Muscle of leg (tissue), 11 donors: ENCODE measurements around the gene SRSF4. TPM values are rescaled to one million over a fixed set of nuclear protein-coding genes. Genes with fewer than 3 reads are reported as not detected.
"Not testable (repeated sequence)": the region's sequence is repeated elsewhere in the genome, so short reads cannot be mapped to it uniquely, and the experiment has no call there.

ENCODE experiments used
- DNase-seq: peaks from one replicate; pipeline ENCODE4 v3.0.0; 2013
- H3K27ac ChIP-seq: one replicate; pipeline ENCODE4 v1.5.1; 2013; ENCODE audit warnings: mild to moderate bottlenecking, low read length, control low read depth
- H3K27me3 ChIP-seq: one replicate; pipeline ENCODE4 v1.6.1; 2013; ENCODE audit warnings: low read length; ENCODE audit not compliant: control insufficient read depth, insufficient read depth
- H3K36me3 ChIP-seq: one replicate; pipeline ENCODE4 v1.6.1; 2013; ENCODE audit warnings: low read length; ENCODE audit not compliant: control insufficient read depth, insufficient read depth
- H3K4me1 ChIP-seq: one replicate; pipeline ENCODE4 v1.6.1; 2013; ENCODE audit warnings: low read length; ENCODE audit not compliant: control insufficient read depth, insufficient read depth
- H3K4me3 ChIP-seq: one replicate; pipeline ENCODE4 v1.5.1; 2013; ENCODE audit warnings: low read length, control low read depth
- H3K9me3 ChIP-seq: replicated peaks from 2 replicates; pipeline ENCODE4 v1.6.1; 2013; ENCODE audit warnings: low read depth, low read length; ENCODE audit not compliant: control insufficient read depth
- WGBS: methylation state at CpG from one replicate; pipeline ENCODE4 v1.1.5; 2013; ENCODE audit warnings: missing lambda C conversion rate; ENCODE audit not compliant: insufficient coverage; 5-methylcytosine and 5-hydroxymethylcytosine counted together
- polyA plus RNA-seq, 8 donors: library from polyadenylated mRNA; unstranded; fragments of 120-200 nt; gene quantifications; one replicate each; pipeline versions ENCODE4 v1.2.1 to v1.2.3, GENCODE V29; 2013; ENCODE audit warnings: inconsistent platforms in 1 of 8, low replicate concordance in 1 of 8; ENCODE audit not compliant: insufficient read length in 8 of 8, insufficient read depth in 1 of 8
- total RNA-seq: library from RNA; stranded (reverse); fragments of 120-200 nt; gene quantifications from one replicate; pipeline ENCODE4 v1.2.4, GENCODE V29; 2013

The SRSF4 gene
- total and polyA plus RNA-seq, 9 donors: 29.8 to 78.3 (median 67.5) TPM

- not testable (repeated sequence) for H3K9me3 ChIP-seq, DNase-seq
- WGBS: 98% methylated on average over 6 of the region's 9 CpGs
Measured at GRCh38 chr1:29150346-29150745, 31.4 kb downstream of the SRSF4 start.

GRCh38 chr1:29148656-29149491 is 32.8 kb downstream of the SRSF4 start:
- WGBS: 95% methylated on average over 28 of the region's 35 CpGs
- Histone ChIP-seq H3K4me3 (no peak overlapping the region), H3K27me3 (no peaks in the 10 kb centered on the region), H3K36me3 (peaks cover 74% of the 10 kb centered on the region), H3K4me1 (no peaks in the 10 kb centered on the region), H3K27ac (no peak overlapping the region), H3K9me3 (no peaks in the 10 kb centered on the region)
- DNase-seq: no peak

More at GRCh38 chr1:29150346-29150745, 31.4 kb downstream of the SRSF4 start:
- H3K4me1 ChIP-seq, H3K27ac ChIP-seq, H3K4me3 ChIP-seq, H3K27me3 ChIP-seq: not testable (repeated sequence)
- peaks cover 84% of the 10 kb centered on the region for H3K36me3 ChIP-seq

GRCh38 chr1:29145739-29146437 is 35.8 kb downstream of the SRSF4 start:
- WGBS: 75% methylated on average over 8 of the region's 8 CpGs
- no peaks in the 10 kb centered on the region for H3K27me3 ChIP-seq
- no peaks in the 10 kb centered on the region for H3K4me1 ChIP-seq
- DNase-seq: no peak
- no peak overlapping the region for H3K4me3 ChIP-seq
- peaks cover 49% of the 10 kb centered on the region for H3K36me3 ChIP-seq
- H3K27ac ChIP-seq: no peak overlapping the region
- H3K9me3 ChIP-seq: no peaks in the 10 kb centered on the region

- peaks cover 34% of the 10 kb centered on the region for H3K36me3 ChIP-seq
- WGBS: no CpG with 5 or more reads among the region's 2 CpGs
- no peaks in the 10 kb centered on the region for H3K4me1 ChIP-seq
Measured at GRCh38 chr1:29144178-29144577, 37.5 kb downstream of the SRSF4 start.

GRCh38 chr1:29142714-29143113 is 39.0 kb downstream of the SRSF4 start:
- H3K27ac ChIP-seq: no peak overlapping the region
- peaks cover 20% of the 10 kb centered on the region for H3K36me3 ChIP-seq
- DNase-seq: no peak
- no peaks in the 10 kb centered on the region for H3K27me3 ChIP-seq
- H3K4me3 ChIP-seq: no peak overlapping the region
- no peaks in the 10 kb centered on the region for H3K4me1 ChIP-seq
- H3K9me3 ChIP-seq: no peaks in the 10 kb centered on the region
- WGBS: no CpG with 5 or more reads among the region's 2 CpGs

More at GRCh38 chr1:29144178-29144577, 37.5 kb downstream of the SRSF4 start:
- Histone ChIP-seq H3K27me3 (no peaks in the 10 kb centered on the region), H3K27ac (no peak overlapping the region), H3K9me3 (no peaks in the 10 kb centered on the region), H3K4me3 (no peak overlapping the region)
- no peak for DNase-seq

GRCh38 chr1:29136391-29136915 is 45.2 kb downstream of the SRSF4 start:
- DNase-seq: peak; percentile 66
- Histone ChIP-seq H3K9me3 (no peaks in the 10 kb centered on the region), H3K36me3 (no peaks in the 10 kb centered on the region), H3K4me1 (peaks cover 6% of the 10 kb centered on the region), H3K4me3 (no peak overlapping the region), H3K27ac (no peak overlapping the region), H3K27me3 (peaks cover 11% of the 10 kb centered on the region)
- WGBS: 29% methylated on average over 7 of the region's 14 CpGs

GRCh38 chr1:29134695-29135028 is 47.0 kb downstream of the SRSF4 start:
- Histone ChIP-seq H3K27ac (no peak overlapping the region), H3K4me3 (no peak overlapping the region), H3K9me3 (no peaks in the 10 kb centered on the region), H3K36me3 (no peaks in the 10 kb centered on the region), H3K4me1 (peaks cover 6% of the 10 kb centered on the region), H3K27me3 (peaks cover 11% of the 10 kb centered on the region)
- 52% methylated on average over 10 of the region's 10 CpGs for WGBS
- DNase-seq: no peak

- 68% methylated on average over 52 of the region's 55 CpGs for WGBS
- no peak overlapping the region for H3K27ac ChIP-seq
- H3K27me3 ChIP-seq: peaks cover 11% of the 10 kb centered on the region
- H3K9me3 ChIP-seq: no peaks in the 10 kb centered on the region
- H3K4me1 ChIP-seq: peaks cover 6% of the 10 kb centered on the region
- H3K4me3 ChIP-seq: no peak overlapping the region
- DNase-seq: no peak
- no peaks in the 10 kb centered on the region for H3K36me3 ChIP-seq
Measured at GRCh38 chr1:29133861-29134694, 47.6 kb downstream of the SRSF4 start.

GRCh38 chr1:29131056-29131455 is 50.6 kb downstream of the SRSF4 start:
- not testable (repeated sequence) for H3K4me3 ChIP-seq, H3K27ac ChIP-seq, H3K4me1 ChIP-seq, H3K9me3 ChIP-seq, H3K36me3 ChIP-seq, DNase-seq
- 81% methylated on average over 14 of the region's 29 CpGs for WGBS
- peaks cover 16% of the 10 kb centered on the region for H3K27me3 ChIP-seq

- no peak overlapping the region for H3K27ac ChIP-seq
- no peak for DNase-seq
- H3K4me1 ChIP-seq: peaks cover 10% of the 10 kb centered on the region
- H3K4me3 ChIP-seq: no peak overlapping the region
- no peaks in the 10 kb centered on the region for H3K9me3 ChIP-seq
- no peaks in the 10 kb centered on the region for H3K36me3 ChIP-seq
- WGBS: 75% methylated on average over 4 of the region's 5 CpGs
- H3K27me3 ChIP-seq: peaks cover 26% of the 10 kb centered on the region
Measured at GRCh38 chr1:29129916-29130315, 51.8 kb downstream of the SRSF4 start.
